GM18867 (cell line): Measurements from ENCODE around the gene RDH16.
"Not testable (repeated sequence)": the region's sequence is repeated elsewhere in the genome, so short reads cannot be mapped to it uniquely, and the experiment has no call there.

Experiments used
- ATAC-seq: cut with Tn5 transposase; IDR thresholded peaks from one replicate; pipeline ENCODE4 v1.9.1; 2021; ENCODE audit warnings: mild to moderate bottlenecking, moderate library complexity; ENCODE audit not compliant: unreplicated experiment

The RDH16 gene

GRCh38 chr12:56989861-56990610 is 32.6 kb upstream of the RDH16 start:
- no peak for ATAC-seq

DNA sequence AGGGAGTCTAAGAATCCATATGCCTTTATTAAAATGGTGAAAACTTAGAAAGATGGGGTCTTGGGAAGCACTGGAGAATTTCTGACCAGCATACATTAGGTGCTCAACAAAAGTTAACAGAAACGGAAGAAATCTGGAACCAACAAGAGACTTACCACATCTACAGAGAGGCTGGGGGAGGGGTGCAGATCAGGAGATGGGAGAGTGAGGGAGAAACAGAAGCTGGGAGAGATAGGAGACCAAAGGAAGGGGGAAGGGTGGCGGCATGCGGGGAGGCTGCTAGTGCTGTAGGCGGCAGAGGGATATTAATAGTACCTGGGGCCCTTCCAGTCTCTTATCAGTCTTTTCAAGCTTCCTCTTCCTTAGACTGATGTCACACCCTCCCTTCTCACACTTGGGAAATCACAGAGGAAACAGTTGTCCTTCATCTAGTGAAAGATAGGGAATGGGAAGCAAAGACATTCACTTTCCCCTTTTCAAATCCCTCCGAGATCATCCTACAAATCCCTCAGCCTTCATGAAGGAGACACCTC is 30.9 kb upstream of the RDH16 start:
- no peak for ATAC-seq

DNA sequence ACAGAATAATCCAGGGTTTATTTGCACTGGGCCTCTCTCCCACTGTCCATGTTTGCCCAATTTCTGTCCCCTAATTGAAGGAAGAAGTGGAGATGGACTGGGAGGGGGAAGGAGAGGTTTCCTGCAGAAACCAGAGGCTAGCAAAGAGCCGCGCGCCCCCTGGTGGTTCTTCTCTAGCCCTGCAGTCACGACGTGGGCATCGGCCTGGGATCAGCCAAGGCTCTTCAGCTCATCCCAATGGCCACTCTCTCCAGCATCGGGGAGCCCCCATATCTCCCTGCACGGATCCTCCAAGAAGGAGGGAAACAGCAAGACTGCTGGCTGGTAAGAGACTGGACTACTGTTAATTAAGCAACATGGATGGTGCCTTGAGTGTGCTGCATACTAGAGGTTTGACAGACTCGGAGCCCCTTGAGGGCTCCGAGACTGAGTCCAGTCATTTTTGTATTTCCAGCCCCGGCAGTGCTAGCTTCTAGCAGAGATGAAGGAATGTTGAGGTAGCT is 30.2 kb upstream of the RDH16 start:
- peak; percentile 50 for ATAC-seq

GRCh38 chr12:56987011-56987410 is 29.6 kb upstream of the RDH16 start:
- ATAC-seq, result no peak

DNA sequence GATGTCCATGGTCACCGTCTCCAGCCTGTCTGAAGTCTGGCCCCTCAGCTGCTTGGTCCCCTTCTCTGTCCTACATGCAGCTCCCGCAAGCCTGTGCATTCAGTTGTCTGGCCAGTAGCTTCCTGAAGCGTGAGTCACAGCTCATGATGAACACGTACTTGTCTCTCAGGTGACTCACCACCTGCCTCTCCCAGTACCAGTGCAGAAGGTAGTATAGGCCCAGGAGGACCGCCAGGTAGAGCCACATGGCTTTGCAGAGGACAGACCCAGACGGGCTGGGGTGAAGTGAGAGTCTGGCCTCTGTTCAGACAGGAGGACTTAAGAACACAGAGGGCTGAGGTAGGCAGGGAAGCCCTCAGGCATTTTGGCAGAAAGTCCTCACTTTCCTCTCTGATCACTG is 28.3 kb upstream of the RDH16 start:
- ATAC-seq, result not testable (repeated sequence)

DNA sequence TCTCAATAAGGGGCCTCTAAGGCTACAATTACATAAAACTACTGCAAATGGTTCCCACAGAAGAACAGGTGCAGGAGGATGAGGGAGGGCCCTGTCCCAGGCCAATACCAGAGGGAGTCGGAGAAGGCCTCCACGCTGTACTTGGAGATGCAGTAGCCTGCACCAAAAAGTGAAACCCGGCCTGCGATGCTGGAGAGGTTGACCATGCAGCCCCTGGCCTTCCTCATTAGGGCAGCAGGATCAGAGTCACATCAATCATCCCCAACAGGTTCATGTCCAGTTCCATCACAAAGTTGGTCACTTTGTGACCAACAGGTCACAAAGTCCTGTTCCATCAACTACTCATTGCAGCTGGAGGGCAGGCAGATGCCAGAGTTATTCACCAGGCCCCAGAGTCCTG is 26.0 kb upstream of the RDH16 start:
- ATAC-seq, result no peak

GRCh38 chr12:56982578-56983236 is 25.3 kb upstream of the RDH16 start:
- not testable (repeated sequence) for ATAC-seq

GRCh38 chr12:56980941-56981530 is 23.6 kb upstream of the RDH16 start:
- ATAC-seq, result no peak

DNA sequence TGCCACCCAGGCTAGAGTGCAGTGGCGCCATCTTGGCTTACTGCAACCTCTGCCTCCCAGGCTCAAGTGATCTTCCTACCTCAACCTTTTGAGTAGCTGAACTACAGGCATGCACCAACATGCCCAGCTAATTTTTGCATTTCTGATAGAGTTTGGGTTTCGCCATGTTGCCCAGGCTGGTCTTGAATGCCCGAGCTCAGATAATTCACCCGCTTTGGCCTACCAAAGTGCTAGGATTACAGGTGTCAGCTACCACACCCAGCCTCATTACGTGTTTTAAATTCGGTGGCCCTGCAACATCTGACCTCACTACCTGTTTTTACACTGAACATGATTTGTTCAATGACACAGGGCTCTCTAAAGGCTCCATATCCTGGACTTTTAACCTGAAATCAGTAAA is 22.9 kb upstream of the RDH16 start:
- no peak for ATAC-seq

GRCh38 chr12:56979628-56980027 is 22.2 kb upstream of the RDH16 start:
- no peak for ATAC-seq

DNA sequence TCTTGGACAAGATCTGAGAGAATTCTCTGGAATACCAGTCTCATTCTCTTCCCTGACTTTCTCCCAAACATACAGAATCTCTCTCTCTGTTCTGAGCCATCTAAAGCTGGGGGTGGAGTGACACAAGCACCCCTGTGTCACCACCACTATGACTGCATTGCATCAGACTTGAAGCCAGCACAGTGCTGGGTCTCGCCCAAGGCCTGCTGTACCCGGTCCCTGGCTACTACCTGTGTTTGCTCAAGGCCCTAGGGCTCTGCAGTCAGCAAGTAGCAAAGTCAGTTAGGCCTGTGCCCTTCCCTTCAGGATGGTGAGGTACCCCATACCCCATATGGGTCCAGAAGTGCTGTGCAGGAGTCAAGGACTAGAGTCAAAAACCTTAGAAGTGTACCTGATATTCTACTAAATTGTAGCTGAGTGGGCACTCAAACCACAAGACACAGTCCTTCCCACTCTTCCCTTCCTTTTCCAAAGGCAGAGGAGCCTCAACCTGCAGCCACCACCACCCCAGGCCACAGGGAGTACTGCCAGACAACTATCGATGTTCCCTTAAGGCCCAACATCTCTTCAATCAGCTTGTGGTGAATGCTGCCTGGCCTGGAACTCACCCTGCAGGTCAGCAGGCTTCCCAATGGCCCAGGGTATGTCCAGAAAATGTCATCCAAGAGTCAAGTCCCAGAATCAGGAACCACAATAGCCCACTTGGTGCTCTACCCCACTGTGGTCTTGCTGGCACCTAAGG is 21.2 kb upstream of the RDH16 start:
- ATAC-seq, result no peak

GRCh38 chr12:56977361-56977760 is 20.0 kb upstream of the RDH16 start:
- not testable (repeated sequence) for ATAC-seq

- ATAC-seq, result not testable (repeated sequence)
Observed at GRCh38 chr12:56974224-56974623, 16.8 kb upstream of the RDH16 start.

- ATAC-seq, result not testable (repeated sequence)
Observed at GRCh38 chr12:56968910-56969309, 11.5 kb upstream of the RDH16 start.

DNA sequence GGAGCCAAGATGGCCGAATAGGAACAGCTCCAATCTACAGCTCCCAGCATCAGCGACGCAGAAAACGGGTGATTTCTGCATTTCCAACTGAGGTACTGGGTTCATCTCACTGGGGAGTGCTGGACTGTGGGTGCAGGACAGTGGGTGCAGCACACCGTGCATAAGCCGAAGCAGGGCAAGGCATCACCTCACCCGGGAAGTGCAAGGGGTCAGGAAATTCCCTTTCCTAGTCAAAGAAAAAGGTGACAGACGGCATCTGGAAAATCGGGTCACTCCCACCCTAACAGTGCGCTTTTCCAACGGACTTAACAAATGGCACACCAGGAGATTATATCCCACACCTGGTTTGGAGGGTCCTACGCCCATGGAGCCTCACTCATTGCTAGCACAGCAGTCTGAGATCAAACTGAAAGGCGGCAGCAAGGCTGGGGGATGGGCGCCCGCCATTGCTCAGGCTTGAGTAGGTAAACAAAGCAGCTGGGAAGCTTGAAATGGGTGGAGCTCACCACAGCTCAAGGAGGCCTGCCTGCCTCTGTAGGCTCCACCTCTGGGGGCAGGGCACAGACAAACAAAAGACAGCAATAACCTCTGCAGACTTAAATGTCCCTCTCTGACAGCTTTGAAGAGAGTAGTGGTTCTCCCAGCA is 8.7 kb upstream of the RDH16 start:
- not testable (repeated sequence) for ATAC-seq

DNA sequence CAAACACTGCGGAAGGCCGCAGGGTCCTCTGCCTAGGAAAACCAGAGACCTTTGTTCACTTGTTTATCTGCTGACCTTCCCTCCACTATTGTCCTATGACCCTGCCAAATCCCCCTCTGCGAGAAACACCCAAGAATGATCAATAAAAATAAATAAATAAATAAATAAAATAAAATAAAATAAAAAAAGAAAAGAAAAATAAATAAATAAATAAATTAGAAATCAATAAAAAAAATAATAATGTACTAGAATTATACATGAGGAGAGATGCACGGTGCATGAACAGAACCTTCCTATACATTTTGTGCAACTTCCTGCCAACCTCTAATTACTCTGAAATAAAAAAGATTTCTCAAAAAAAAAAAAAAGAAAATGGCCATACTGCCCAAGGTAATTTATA is 7.7 kb upstream of the RDH16 start:
- not testable (repeated sequence) for ATAC-seq

DNA sequence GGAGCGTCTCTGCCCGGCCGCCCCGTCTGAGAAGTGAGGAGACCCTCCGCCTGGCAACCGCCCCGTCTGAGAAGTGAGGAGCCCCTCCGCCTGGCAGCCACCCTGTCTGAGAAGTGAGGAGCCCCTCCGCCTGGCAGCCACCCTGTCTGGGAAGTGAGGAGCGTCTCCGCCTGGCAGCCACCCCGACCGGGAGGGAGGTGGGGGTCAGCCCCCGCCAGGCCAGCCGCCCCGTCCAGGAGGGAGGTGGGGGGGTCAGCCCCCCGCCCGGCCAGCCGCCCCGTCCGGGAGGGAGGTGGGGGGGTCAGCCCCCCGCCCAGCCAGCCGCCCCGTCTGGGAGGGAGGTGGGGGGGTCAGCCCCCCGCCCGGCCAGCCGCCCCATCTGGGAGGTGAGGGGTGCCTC is 6.1 kb upstream of the RDH16 start:
- not testable (repeated sequence) for ATAC-seq

GRCh38 chr12:56962247-56962646 is 4.8 kb upstream of the RDH16 start:
- ATAC-seq, result not testable (repeated sequence)

- no peak for ATAC-seq
Observed at GRCh38 chr12:56958422-56958821, 1.0 kb upstream of the RDH16 start.

DNA sequence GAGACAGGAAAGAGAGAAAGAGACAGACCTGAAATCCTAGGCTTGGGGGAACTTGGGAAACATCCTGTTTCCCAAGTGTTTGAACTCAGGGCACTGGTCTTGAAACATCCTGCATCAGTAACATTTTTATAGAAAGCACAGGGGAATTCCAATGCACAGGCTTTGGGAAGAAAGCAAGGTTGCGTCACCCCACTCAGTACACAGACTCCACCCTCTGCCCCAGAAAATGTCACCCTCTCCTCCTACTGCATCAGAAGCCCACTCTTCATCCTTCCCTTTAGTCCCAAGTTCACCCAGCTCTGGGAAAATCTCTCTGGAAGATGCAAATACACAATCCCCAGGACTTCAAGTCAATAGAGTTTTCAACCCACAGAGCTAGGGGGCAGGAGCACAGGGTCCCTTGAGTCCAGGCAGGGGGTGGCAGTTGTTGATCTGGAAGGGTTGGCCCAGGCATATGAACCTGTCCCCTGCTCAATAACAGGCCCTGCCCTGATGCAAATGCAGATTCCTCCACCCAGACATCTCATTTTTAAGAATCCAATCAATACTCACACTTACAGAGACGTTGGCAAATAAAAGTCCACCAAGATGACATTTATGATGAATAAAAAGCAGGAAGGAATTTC is 1.7 kb downstream of the RDH16 start:
- ATAC-seq, result no peak
